HepG2 (cell line): ENCODE results near the gene TSGA10. TPM values are rescaled to one million over a fixed set of nuclear protein-coding genes. Genes with fewer than 3 reads are reported as not detected.

ENCODE experiments used
- ARID2 ChIP-seq: sonication (generic); formaldehyde crosslinking; IDR thresholded peaks from 2 replicates; pipeline ENCODE4 v1.8.1; 2022; ENCODE audit warnings: mild to moderate bottlenecking, missing genetic modification reagents, borderline replicate concordance
- HDAC6 ChIP-seq: fragments of 200-600 bp; sonication (generic); IDR thresholded peaks from 2 replicates; pipeline ENCODE4 v1.7.0; 2017; ENCODE audit warnings: mild to moderate bottlenecking, antibody characterized with exemption, low read length, low read depth
- HNF4G ChIP-seq, 2 experiments: sonication (generic) in 1 of 2; formaldehyde crosslinking in 1 of 2; IDR thresholded peaks; 2 replicates each; pipeline versions ENCODE4 v1.4.0 to v1.6.1; 2011 to 2020; ENCODE audit warnings: borderline replicate concordance in 2 of 2, low read depth in 2 of 2, mild to moderate bottlenecking in 2 of 2, low read length in 1 of 2, missing genetic modification reagents in 1 of 2, moderate library complexity in 1 of 2
- MLXIP ChIP-seq: sonication (generic); formaldehyde crosslinking; IDR thresholded peaks from 2 replicates; pipeline ENCODE4 v1.9.0; 2021; ENCODE audit warnings: missing genetic modification reagents, borderline replicate concordance
- MXD3 ChIP-seq: IDR thresholded peaks from 2 replicates; pipeline ENCODE4 v1.6.1; 2016; ENCODE audit warnings: mild to moderate bottlenecking, missing biosample characterization, missing genetic modification reagents
- NFKB2 ChIP-seq: sonication (generic); formaldehyde crosslinking; IDR thresholded peaks from 2 replicates; pipeline ENCODE4 v1.4.0; 2020; ENCODE audit warnings: missing genetic modification reagents, borderline replicate concordance
- NRL ChIP-seq: sonication (generic); formaldehyde crosslinking; IDR thresholded peaks from 2 replicates; pipeline ENCODE4 v1.5.0; 2020; ENCODE audit warnings: missing genetic modification reagents, mild to moderate bottlenecking, moderate library complexity, borderline replicate concordance
- RFXAP ChIP-seq: sonication (generic); formaldehyde crosslinking; IDR thresholded peaks from 2 replicates; pipeline ENCODE4 v1.4.0; 2020; ENCODE audit warnings: missing genetic modification reagents, borderline replicate concordance
- SOX6 ChIP-seq, 2 experiments: fragments of 450-650 bp in 1 of 2; sonication (generic) in 1 of 2; formaldehyde crosslinking in 1 of 2; IDR thresholded peaks; 2 replicates each; pipeline versions ENCODE4 v1.4.0 to v1.6.1; 2017 to 2020; ENCODE audit warnings: antibody characterized with exemption in 1 of 2, mild to moderate bottlenecking in 1 of 2, missing genetic modification reagents in 1 of 2
- TAF1 ChIP-seq: sonication (generic); formaldehyde crosslinking; IDR thresholded peaks from 2 replicates; pipeline ENCODE4 v1.4.0; 2020; ENCODE audit warnings: missing genetic modification reagents
- TOPORS ChIP-seq: sonication (generic); formaldehyde crosslinking; IDR thresholded peaks from 2 replicates; pipeline ENCODE4 v1.8.0; 2023; ENCODE audit warnings: mild to moderate bottlenecking, missing genetic modification reagents
- ZFP82 ChIP-seq: sonication (generic); formaldehyde crosslinking; IDR thresholded peaks from 2 replicates; pipeline ENCODE4 v1.5.1; 2020; ENCODE audit warnings: mild to moderate bottlenecking, missing genetic modification reagents, borderline replicate concordance
- ZNF276 ChIP-seq: sonication (generic); formaldehyde crosslinking; IDR thresholded peaks from 2 replicates; pipeline ENCODE4 v1.4.0; 2020; ENCODE audit warnings: mild to moderate bottlenecking, low read depth, missing genetic modification reagents
- ZNF430 ChIP-seq: sonication (generic); formaldehyde crosslinking; IDR thresholded peaks from 2 replicates; pipeline ENCODE4 v1.9.0; 2021; ENCODE audit warnings: mild to moderate bottlenecking, missing genetic modification reagents
- ZNF781 ChIP-seq: sonication (generic); formaldehyde crosslinking; IDR thresholded peaks from 2 replicates; pipeline ENCODE4 v1.5.1; 2020; ENCODE audit warnings: borderline replicate concordance, mild to moderate bottlenecking, missing genetic modification reagents; ENCODE audit errors: not compliant biosample characterization
- ZNF782 ChIP-seq: sonication (generic); formaldehyde crosslinking; IDR thresholded peaks from 2 replicates; pipeline ENCODE4 v1.4.0; 2020; ENCODE audit warnings: missing genetic modification reagents, mild to moderate bottlenecking, borderline replicate concordance
- ZNF800 ChIP-seq: sonication (generic); formaldehyde crosslinking; IDR thresholded peaks from 2 replicates; pipeline ENCODE4 v1.4.0; 2020; ENCODE audit warnings: missing genetic modification reagents
- polyA plus RNA-seq, 8 experiments: library from polyadenylated mRNA; depleted of rRNA in 3 of 8; stranded (reverse) in 7 of 8; unstranded in 1 of 8; fragments of >200 nt; fragmentation: Illumina TruSeq in 4 of 8; extraction: Trizol in 4 of 8; gene quantifications; 2 replicates each; pipeline versions ENCODE4 v1.2.1 to v1.2.3, GENCODE V29; 2011 to 2016; ENCODE audit warnings: low read depth in 4 of 8, missing spikeins in 1 of 8, mixed read lengths in 1 of 8; ENCODE audit not compliant: insufficient read depth in 1 of 8
- total RNA-seq, 5 experiments: library from RNA; depleted of rRNA; stranded (reverse); fragments of >200 nt; fragmentation: Illumina TruSeq; extraction: Trizol; gene quantifications; 2 replicates each; pipeline ENCODE4 v1.2.3, GENCODE V29; 2016; ENCODE audit warnings: low read depth in 1 of 5

The TSGA10 gene
- total and polyA plus RNA-seq, 2 of the 13 experiments (the other 11 are each of a cell fraction or from before 2014, with no cell fraction given) = 4.7 to 13.1 TPM

- peak; percentile 79; the same call in 1 of the 2 replicates for TF ChIP-seq RFXAP (CRISPR knock-in tag)
- TF ChIP-seq ARID2 (CRISPR knock-in tag) = peak; percentile 60; the same call in 1 of the 2 replicates
- no peak for TF ChIP-seq HNF4G (IDR thresholded peaks at IDR 0.05; ENCODE audit: borderline replicate concordance, low read depth, low read length)
- no peak for TF ChIP-seq HNF4G (CRISPR knock-in tag; IDR thresholded peaks at IDR 0.05; ENCODE audit: borderline replicate concordance, low read depth)
- peak; percentile 76; the same call in 1 of the 2 replicates for TF ChIP-seq ZNF276 (CRISPR knock-in tag)
- TF ChIP-seq ZFP82 (CRISPR knock-in tag) = peak; percentile 25; the same call in 1 of the 2 replicates
- no peak for TF ChIP-seq SOX6 (IDR thresholded peaks at IDR 0.05)
- TF ChIP-seq SOX6 (CRISPR knock-in tag; IDR thresholded peaks at IDR 0.05) = no peak
- TF ChIP-seq TAF1 (CRISPR knock-in tag) = peak; percentile 93
- peak; percentile 65; the same call in 1 of the 2 replicates for TF ChIP-seq ZNF800
- peak; percentile 91; the same call in 1 of the 2 replicates for TF ChIP-seq NRL (CRISPR knock-in tag)
- TF ChIP-seq ZNF782 (CRISPR knock-in tag) = peak; percentile 91
- TF ChIP-seq ZNF430 (CRISPR knock-in tag) = peak; percentile 84; the same call in 1 of the 2 replicates
- TF ChIP-seq ZNF781 = peak; percentile 22
- TF ChIP-seq TOPORS (CRISPR knock-in tag) = 0 out of 2 replicates have a peak, but pooled peaks have one; percentile 32
- TF ChIP-seq MXD3 (CRISPR knock-in tag) = 0 out of 2 replicates have a peak, but pooled peaks have one; percentile 68
- TF ChIP-seq MLXIP (CRISPR knock-in tag) = peak; percentile 75
- TF ChIP-seq NFKB2 (CRISPR knock-in tag) = peak; percentile 65; the same call in 1 of the 2 replicates
- TF ChIP-seq HDAC6 = no peak
These were observed 14.0 kb downstream of the TSGA10 start (continued) for GRCh38 chr2:99140860-99141109.
